Stomach (tissue), 4 donors: ENCODE results near the gene APBA1.

ENCODE experiments used
- POLR2A ChIP-seq, 4 donors: fragments of 450-650 bp; IDR thresholded peaks; one replicate each; pipeline ENCODE4 v1.6.1; 2016; ENCODE audit warnings: antibody characterized with exemption in 4 of 4, control low read depth in 2 of 4, mild to moderate bottlenecking in 1 of 4, moderate library complexity in 1 of 4
- TF ChIP-seq, protein P1 (sequence below), 7 experiments: fragments of 450-650 bp in 4 of 7; fragments of 200-600 bp in 3 of 7; sonication (generic) in 3 of 7; IDR thresholded peaks; one replicate each; pipeline ENCODE4 v1.5.1; 2016 to 2019; ENCODE audit warnings: antibody characterized with exemption in 7 of 7, control low read depth in 2 of 7, mild to moderate bottlenecking in 1 of 7

DNA sequence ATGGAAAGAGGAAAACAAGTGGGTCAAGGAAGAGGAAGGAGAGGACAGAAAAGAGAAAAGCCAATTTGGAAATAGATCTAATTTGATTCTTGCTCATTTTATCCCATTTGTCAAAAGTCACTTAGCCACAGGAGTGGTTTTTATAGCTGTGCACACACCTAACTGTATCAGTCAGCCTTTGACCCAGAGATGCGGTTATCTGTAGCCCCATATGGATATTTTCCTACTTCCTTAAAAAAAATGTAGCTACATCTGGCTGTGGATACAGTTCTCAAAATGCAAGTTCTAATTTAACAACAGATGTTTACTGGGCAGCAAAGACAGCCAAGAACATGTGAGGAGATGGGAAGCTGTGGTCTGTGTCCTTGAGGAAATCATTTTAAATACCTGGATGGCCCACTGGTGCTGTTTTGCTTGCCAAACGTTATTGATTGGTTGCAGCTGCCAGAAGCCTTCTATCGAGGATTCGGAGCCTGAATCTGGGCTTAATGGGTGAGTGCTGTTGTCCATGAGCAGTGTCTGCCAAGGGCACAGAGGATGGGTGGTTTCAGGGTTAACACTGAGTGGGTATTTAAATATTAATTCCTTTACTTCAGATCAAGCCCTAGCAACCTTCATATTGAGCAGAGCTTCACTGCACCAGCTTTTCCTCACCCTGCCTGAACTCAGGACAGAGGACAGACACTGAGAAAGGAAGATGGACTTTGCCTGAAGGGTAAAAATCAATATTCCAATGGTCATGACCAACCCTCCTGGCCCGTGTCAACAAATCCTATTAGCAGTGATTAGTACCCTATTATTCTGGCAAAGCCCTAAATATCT, 92.2 kb downstream of the APBA1 start:
- TF ChIP-seq POLR2A (IDR thresholded peaks at IDR 0.05): no peak
- TF ChIP-seq, protein P1, sequence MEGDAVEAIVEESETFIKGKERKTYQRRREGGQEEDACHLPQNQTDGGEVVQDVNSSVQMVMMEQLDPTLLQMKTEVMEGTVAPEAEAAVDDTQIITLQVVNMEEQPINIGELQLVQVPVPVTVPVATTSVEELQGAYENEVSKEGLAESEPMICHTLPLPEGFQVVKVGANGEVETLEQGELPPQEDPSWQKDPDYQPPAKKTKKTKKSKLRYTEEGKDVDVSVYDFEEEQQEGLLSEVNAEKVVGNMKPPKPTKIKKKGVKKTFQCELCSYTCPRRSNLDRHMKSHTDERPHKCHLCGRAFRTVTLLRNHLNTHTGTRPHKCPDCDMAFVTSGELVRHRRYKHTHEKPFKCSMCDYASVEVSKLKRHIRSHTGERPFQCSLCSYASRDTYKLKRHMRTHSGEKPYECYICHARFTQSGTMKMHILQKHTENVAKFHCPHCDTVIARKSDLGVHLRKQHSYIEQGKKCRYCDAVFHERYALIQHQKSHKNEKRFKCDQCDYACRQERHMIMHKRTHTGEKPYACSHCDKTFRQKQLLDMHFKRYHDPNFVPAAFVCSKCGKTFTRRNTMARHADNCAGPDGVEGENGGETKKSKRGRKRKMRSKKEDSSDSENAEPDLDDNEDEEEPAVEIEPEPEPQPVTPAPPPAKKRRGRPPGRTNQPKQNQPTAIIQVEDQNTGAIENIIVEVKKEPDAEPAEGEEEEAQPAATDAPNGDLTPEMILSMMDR (IDR thresholded peaks at IDR 0.05): no peak
